NCI-H1417 (cell line): Measurements from ENCODE around the gene PPP2R5C.

Experiments
- DNase-seq, 3 experiments: peaks; one replicate each; lab custom pipeline; 2025; lab: John Stamatoyannopoulos, UW

The PPP2R5C gene

DNA sequence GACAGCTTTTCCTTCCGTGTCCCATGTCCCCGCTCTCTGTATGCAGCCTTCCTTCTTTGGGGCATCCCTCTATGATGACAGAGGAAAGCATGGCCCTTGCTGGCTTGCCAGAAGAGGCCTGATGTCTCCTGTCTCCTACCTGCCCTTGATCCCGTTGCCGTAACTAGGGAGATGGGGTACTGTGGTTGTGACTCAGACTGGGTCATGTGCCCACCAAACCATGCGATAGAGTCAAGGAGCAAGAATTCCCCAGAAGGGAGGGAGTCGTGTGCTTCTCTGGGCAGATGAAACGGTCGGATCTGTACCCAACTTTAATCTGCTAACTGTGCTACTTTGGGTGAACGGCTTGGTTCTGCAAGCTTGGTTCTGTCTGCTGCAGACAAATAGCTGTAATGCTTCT is 103.8 kb downstream of the PPP2R5C start:
- DNase-seq: no peak

DNA sequence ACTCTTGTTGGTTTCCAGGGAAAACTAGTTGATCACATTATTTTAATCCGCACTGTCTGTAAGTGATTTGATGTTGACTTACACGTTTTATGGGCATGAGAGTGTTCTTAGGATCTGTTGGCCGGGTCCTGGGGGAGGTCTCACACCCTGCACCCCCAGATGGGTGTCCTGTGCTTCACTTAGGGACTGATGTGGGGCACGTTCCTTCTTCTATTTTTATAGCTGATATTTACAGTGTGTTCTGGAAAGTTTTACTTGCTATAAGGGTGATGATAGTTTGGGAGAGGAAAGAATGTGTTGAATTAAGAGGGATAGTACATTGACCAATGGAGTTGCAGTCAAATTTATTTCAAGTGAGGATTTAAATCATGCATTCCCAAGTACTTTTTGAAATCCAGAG is 106.3 kb downstream of the PPP2R5C start:
- DNase-seq: no peak

DNA sequence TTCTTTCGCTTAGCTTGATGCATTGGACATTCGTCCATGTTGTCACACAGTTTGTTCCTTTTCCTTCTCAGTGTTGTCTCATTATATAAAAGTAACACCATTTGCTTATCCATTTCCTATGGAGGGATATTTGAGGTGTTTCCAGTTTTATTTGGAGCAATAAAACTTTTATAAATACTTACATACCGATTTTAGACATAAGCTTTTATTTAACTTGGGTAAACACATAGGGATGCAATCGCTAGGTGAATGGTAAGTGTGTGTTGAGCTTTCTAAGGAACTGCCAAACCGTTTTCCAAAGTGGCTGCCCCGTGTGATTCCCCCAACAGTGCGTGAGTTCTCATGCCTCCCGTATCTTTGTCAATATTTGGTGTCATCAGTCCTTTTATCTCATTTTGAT is 107.7 kb downstream of the PPP2R5C start:
- no peak for DNase-seq

DNA sequence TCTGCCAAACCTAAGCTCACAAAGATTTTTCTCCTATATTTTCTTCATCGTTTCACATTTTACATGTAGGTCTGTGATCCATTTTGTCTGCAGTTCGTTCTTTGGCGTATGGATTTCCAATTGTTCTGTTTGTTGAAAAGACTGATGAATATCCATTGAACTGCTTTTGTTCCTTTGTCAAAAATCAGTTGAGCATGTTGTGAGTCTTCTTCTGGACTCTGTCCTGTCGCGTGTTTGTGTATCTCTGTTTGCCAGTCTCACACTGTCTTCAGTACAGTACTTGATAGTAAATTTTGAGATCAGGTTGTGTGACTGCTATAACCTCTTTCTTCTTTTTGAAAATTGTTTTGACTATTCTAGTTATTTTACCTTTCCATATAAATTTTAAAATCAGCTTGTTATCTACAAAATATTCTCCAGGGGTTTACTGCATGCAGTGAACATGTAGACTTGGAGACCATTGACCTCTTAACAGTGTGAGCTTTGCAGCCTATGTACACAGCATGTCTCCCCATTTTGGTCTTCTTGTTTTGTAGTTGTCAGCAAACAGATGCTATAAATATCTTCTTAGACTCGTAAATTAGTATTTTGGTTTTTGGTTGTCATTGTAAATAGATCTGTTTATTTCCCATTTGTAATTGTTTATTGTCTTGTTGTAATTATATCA is 108.9 kb downstream of the PPP2R5C start:
- no peak for DNase-seq

DNA sequence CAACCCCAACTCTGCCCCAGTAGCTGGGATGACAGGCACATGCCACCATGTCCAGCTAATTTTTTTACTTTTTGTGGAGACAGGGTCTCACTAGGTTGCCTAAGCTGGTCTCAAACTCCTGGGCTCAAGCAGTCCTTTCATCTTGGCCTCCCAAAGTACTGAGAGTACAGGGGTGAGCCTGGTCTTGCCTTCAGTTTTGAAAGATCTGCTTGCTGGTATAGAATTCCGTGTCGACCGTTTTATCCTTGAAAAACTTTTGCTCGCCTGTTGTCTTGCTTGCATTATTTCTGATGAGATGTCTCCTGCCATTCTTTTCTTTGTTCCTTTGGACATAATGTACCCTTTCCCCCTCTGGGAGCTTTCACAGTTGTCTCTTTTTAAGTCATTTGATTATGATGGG is 110.8 kb downstream of the PPP2R5C start:
- DNase-seq: no peak

DNA sequence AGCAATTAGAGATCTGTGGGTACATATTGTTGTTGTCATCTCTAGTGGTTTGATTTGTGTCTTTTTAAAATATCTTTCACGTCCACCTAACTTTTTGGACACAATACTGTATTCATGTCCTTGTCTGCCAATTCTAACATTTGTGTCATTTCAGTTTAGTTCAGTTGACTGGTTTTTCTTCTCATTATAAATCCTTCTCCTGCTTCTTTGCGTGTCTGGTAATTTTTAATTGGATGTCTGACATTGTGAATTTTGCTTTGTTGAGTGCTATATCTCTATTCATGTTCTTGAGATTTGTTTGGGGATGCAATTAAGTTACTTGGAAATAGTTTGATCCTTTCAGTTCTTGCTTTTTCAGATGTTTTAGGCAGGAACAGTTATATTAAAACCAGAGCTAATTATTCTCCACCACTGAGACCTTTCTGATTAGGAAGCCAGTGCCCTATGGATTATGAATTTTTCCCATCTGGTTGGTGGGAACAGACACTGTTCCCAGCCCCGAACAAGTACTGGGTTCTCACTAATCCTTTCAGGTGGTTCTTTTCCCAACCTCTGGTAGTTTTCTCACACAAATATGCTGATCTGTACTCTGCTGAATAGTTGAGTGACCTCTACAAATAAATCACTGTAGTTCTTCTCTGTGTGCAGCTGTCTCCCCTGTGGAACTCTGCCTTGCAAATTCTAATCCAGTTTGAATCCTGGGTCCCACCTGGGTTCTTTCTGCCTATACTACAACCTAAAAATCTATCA is 111.7 kb downstream of the PPP2R5C start:
- DNase-seq: no peak

DNA sequence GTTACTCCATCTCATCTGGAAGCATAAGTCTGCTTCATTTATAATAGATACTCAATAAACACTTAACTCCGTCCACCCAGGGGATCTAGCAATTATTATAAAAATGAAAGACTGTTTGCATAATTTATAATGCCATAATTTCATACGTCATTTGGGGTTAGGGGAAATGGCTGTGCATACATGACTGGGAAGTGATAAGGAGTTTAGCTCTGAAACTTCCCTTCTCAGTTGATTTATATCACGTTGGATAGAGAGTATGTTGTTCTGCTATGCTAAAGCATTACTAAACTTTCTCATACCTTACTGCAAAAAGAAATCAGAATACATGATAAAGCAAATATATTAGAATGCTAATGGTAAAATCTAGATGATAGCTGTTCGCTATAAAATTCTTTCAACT is 112.5 kb downstream of the PPP2R5C start:
- no peak for DNase-seq

DNA sequence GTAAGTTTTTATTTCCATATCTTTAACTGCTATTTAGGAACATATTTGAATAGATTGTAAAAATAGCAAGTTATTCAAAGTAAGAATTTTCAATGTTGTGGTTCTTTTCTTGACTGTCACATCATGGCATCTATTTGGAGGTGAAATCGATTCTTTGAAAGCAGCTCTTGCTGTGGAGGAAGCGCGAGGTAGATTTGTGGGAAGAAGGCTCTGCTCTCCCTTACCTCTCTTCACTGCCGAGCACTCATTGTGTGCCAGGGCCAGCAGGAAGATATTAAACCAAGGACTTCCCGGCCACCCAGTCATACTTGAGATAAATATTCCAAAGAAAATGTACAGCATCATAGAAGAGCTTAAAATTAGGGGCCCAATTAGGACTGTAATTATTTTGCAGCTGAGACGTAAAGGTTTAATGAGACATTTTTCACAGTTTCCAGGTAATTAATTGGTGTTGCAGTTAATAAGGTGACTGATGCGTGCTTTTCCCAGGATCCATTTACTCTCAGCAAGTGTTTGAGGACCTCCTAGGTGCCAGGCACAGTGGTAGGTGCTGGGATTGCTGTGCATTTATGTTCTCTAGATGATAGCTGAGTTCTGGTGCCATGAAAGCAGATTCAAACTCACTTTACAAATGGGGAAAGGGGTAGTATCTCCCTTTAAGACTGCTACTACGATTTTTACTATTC is 113.7 kb downstream of the PPP2R5C start:
- peak in 2 of 3 experiments; percentile 53 to 81 for DNase-seq

DNA sequence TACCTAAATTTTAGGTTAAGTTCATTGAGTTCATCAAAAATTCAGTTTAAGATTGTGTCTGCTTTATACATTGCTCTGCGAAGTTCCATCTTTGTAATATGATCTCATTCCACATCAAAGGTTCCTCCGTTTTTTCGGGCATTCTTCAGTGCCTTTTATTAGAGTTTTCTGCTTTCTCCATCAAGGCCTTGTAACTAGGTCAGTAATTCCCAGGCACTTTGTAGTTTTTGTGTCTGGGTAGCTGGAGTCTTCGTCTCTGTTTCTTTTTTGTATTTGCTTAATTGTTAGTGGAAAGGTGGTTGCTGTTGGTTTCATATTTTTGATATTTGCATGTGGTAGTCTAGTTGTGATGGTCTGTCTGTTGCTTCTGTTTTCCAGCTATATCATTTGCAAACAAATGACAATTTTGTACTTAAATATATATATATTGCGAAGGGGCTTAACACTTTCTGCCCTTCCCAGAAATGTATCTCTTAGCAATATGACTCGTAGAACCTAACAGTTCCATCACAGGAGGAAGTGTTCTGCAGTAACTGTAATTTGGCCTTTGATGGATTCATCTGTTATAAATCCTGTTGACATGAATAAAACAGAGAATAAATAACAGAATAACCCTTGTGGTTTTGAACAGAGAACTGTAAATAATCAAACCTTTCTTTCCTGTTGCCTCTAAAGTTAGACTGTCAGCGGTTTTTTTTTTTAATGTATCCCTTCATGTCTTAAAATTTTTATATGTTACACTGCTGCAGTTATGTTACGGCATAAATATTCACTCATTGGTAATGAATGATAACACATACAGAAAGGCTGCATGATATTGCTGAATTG is 114.4 kb downstream of the PPP2R5C start:
- no peak for DNase-seq

DNA sequence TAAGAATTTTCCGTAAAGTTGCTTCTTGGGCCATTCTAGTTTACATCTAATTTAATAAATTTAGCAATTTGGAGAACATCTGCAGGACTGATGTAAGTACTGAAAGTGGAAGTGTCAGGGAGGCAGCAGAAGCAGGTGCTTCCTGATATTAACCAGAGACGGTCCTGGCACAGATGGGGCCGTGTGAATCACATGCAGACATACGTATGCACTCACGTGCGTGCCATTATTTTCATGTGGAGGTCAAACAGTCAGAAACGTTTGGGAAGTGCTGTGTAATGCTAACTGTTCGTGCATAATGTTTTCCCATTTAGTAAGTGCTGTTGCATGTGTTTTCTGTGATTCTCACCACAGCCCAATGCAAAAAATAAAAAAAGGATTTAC is 115.0 kb downstream of the PPP2R5C start:
- DNase-seq: peak in 2 of 3 experiments; percentile 13 to 51

DNA sequence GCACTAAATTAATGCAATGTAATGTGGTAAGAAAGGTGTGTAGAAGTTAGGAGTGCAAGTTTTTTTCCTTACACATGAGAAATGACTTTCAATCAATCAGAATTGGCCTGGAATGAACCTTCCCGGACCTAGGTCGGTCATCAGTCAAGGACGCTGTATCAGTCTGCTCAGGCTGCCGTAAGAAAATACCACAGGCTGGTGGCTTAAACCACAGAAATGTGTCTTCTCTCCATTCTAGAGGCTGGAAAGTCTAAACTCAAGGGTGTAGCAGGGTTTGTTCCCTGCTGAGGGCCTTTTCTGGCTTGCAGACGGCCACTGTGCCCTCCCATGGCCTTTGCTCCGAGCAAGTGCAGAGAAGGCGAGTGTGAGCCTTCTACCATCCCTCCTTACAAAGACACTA is 116.3 kb downstream of the PPP2R5C start:
- no peak for DNase-seq

DNA sequence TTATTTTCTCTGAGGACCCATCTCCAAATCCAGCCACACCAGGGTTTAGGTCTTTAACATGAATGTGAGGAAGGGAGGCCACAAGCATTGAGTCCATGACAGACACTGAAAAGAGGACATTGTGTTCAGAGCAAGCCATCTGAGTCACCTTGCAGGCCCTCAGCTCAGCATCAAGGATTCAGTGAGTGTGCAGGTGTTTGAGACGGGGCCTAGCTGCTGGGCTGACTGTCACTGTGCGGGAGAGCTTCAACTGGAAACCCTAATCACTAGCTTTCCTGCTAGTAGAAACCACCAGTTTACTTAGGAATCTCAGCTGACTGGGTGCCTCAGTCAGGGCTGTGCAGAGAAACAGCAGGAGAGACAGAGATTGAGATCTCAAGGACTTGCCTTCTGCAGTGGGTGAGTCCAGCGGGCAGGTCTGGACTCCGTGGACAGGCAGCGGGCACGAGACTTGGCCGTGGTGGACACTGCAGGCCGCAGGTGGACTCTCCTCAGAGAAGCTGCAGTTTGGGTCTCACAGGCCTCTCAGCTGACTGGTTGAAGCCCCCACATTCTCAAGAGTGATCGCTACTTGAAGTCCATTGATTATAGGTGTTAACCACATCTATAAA is 116.8 kb downstream of the PPP2R5C start:
- no peak for DNase-seq

DNA sequence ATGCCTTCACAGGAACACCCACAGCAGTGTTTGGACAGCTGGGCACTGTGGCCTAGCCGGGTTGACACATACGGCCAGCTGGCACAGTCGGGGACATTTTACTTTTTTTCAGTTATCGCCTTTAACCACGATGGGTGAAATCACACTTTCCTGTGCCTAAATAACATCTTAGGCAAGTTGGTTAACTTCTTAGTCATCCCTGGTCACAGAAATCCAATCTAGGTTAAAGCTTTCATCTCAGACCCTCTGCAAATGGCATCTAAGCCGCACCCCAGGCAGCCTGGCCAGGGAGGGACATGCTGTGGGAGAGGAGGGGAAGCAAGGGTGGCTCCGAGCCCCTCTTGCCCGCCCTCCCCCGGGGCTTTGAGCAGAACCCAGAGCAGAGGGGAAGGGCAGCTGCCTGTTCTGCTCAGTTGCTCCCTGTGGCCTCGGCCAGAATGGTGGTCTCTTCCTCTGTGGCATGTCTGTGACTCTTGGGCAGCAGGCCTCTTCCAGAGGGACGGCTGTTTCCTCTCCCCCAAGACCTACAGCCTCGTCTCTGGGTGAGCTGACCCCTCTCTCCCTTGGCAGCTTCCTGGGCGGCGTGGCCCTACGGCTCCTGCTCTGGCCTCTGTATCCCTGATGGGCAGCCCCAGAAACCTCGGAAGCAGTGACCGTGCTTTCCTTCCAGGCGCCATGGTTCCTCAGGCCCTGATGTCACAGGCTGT is 117.5 kb downstream of the PPP2R5C start:
- no peak for DNase-seq

DNA sequence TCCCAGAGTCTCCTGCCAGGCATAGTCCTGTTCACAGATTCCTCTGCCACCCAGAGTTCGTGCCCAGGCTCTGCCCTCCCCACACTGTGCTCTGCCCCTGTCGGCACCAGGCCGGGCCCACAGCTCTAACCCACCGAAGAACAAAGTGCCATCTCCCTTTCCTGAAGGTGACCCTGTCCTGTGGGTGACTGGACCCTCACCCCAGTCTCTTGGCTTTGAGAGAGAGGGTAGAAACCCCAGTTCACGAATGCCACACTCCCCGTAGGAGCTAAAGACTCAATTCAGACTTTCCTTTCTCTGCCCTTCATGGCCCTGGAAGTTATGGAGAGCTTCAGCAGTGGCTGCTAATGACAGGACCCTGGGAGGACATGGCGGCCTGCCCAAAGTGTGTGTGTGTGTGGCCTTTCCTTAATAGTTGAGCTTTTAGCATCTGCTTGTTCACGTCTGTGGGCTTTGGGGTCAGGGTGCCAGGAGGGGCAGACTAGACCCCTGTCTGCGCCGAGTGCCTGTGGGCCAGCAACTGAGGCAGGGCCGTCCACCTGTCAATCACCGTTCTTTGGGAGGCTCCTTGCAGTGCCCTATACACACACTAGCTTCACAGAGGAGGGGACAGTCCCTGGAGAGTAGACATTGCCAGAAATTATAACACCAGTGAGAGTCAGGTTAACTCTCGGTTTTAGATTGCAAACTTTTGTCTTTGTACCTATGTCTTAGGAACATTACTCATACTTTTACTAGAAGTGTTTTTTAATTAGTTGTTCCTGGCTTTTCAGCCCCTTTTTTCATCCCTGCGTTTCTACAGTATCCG is 118.2 kb downstream of the PPP2R5C start:
- DNase-seq: no peak

DNA sequence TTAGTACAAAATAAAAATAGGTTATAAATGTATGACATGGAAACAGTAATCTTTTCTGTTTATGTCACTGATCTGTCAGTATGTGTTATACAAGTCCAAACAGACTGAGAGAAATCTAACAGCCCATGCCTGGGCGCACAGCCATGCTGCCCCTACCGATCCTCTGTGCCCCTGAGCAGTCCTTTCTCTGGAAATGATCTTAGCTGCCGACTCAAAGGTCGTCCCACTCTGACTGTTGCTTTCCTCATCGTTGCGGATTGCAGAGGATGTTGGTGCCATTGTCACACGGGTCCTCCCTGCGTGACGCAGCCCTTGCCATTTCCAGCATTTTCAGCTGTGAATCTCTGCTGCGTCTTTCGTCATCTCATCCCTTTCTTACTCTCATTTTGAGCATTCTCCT is 119.9 kb downstream of the PPP2R5C start:
- DNase-seq: no peak

DNA sequence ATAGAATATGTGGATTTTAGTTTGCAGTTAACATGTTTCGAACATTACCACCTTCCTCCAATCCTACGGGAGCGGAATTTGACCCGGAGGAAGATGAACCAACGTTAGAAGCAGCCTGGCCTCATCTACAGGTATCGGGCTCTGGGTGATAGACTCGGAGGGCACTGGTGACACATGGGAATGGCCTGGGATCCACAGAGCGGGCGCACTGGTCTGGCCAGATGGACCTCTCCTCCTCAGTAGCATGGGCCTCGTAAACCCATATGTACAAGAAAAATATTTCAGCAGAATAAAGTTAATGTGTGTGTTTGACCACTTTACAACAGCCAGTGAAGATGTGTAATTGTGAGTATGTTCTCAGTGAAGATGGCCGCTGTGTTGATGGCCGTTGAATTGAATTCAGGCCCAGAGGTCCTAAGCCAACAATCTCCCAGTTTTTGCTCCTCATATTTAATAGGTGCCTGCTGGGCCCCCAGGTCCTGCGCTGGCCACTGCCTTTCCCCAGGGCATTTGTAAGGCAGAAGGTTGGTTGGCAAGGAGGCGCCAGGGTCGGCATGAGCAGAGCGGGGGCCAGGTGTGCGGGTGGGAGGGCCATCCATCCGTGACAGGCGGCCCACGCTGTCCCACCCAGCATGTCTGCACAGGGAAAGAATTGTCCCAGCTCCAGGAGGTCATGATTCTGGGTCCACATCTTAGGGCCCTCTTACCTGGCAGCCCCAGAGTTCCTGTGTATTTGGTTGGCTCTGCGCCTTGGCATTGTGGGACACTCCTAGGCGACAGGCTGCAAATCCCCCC is 120.8 kb downstream of the PPP2R5C start:
- DNase-seq: no peak

DNA sequence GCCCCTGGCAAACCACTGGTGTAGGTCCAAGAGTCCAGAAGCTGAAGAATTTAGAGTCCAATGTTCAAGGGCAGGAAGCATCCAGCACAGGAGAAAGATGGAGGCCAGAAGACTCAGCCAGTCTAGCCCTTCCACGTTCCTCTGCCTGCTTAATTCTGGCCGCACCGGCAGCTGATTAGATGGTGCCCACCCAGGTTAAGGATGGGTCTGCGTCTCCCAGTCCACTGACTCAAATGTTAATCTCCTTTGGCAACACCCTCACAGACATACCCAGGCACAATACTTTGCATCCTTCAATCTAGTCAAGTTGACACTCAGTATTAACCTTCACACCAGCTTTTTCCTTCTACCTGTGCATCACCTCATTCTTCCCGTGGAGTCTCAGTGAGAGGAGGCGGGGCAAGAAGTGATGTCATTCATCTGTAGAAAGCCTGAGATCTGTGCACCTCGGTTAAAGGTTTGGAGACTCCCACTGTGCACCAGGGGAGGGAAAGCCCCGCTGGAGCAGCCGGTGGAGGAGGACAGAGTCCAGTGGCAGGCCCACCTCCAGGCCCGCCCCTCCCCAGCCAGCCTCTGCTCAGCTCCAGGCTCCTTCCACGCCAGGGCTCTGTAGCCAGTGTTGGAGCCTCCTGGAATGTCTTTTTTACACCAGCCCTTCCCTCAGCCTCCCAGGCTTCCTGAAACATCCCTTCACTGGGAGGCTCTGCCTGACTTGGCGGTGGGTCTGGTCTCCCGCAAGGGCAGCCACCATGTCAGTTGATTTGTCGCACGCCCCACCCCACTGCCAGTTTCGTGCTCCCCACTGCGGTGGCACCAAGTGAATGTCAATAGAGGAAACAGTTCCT is 122.8 kb downstream of the PPP2R5C start:
- no peak for DNase-seq

DNA sequence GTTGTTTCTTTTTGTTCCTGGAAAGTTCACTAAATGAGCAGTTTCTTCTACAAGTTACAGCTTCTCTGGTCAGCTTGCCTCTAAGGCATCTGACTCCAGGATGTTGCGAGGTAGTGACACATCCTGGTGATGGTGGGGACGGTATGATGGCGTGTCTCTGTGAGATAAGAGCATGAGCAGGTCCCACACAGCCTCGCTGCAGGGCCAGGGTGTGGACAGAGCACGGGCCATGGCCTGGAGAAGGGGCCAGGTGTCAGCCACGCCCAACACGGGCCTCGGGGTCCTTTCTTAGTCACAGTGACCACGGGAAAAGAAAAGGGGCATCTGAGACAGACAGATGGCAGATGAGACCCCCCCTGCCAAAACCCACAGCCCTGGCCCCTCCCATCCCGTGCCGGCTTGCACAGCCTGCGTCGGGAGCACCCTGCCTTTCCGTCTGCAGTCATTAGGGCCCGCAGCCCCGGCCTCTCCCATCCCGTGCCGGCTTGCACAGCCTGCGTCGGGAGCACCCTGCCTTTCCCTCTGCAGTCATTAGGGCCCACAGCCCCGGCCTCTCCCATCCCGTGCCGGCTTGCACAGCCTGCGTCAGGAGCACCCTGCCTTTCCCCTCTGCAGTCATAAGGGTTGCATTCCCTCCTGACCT is 123.5 kb downstream of the PPP2R5C start:
- DNase-seq: no peak
